GM15510 (cell line): ENCODE measurements around the gene NDE1.

Experiments
- POLR2A ChIP-seq: IDR thresholded peaks from 3 replicates; pipeline ENCODE4 v1.6.1; 2011; ENCODE audit warnings: borderline replicate concordance; ENCODE audit not compliant: insufficient read length; ENCODE audit errors: extremely low read depth

The NDE1 gene

GRCh38 chr16:15757630-15758251 is 107.7 kb downstream of the NDE1 start:
- TF ChIP-seq POLR2A = no peak

DNA sequence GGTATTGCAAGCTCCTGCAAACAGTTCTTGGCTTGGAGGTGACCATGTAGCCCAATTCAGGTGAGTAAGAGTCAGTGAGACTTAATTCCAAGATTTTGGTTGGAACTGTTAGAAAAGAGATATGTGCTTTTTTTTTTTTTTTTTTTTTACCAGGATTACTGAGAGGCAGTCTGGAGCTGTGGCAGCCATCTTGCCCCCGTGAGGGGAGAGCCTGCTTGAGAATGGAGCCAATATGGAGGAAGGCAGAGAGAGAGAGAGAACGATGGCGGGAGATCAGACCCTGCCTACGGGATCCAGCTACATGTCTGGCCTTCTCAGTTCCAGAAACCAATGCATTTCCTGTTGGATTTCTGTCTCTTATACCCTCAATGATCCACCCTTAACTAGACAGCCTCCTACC is 109.0 kb downstream of the NDE1 start:
- no peak for TF ChIP-seq POLR2A

DNA sequence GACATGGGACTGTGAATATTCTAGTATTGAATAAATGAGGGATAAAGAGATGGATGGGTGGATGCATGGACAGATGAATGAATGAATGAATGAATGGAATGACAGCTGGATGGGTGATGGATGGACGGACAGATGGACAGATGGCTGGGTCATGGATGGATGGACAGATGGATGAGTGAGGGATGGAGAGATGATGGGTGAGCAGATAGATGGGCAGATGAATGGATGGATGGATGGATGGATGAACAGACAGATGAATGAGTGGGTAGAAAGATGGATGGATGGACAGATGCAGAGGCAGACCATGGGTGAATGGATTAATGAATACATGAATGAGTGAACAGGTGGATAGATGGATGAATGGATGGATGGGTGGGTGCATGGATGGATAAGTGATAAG is 110.1 kb downstream of the NDE1 start:
- TF ChIP-seq POLR2A = no peak

DNA sequence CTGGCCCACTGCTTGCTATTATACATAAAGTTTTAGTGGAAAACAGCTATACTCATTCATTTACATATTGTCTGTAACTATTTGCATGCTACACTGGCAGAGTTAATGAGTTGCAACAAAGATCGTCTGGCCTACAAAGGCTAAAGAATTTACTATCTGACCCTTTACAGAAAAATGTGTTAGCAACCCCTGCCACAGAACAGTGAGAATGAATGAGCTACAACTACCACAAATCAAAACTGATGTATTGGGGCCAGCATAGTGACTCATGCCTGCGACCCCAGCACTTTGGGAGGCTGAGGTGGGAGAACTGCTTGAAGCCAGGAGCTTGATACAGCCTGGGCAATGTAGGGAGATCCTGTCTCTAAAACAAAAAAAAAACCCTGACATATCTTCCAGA is 114.1 kb downstream of the NDE1 start:
- no peak for TF ChIP-seq POLR2A

DNA sequence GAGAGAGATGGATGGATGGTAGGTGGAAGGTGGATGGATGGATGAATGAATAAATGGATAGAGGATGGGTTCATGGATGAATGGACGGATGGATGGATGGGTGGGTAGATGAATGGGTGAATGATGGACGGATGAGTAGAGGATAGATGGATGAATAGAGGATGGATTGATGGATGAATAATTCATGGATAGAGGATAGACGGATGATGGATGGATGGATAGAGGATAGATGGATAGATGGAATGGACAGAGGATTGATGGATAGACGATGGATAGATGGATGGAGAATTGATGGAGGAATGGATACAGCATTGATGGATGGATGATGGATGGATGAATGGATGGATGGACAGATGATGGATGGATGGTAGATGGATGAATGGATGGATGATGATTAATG is 115.1 kb downstream of the NDE1 start:
- TF ChIP-seq POLR2A = no peak

DNA sequence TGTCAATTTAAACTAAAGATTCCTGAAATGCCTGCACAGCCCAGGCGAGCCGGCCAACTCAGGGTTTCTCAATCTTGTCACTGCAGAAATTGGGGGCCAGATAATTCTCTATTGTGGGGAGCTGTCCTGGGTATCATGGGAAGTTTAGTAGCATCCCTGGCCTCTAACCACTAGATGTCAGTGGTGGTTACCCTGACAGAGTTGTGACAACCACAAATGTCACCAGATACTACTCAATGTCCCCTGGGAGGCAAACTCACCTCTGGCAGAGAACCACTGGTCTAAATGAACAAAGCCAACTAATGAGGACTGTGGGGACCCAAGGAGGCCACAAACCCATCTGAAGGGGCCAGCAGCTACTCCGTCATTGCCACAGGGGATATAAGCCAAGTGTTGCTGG is 115.8 kb downstream of the NDE1 start:
- no peak for TF ChIP-seq POLR2A

DNA sequence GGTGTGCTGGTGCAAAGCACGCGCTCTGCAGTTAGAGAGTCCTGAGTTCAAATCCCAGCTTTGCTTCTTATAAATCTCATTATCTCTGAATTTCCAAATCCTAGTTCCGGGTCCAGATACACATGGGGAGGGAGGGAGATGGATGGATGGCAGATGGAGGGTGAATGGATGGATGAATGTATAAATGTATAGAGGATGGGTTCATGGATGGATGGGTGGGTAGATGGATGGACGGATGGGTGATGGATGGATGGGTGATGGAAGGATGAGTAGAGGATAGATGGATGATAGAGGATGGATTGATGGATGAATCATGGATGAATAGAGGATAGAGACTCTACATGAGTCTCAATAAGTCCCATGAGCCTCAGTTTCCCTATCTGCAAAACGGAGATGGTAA is 116.9 kb downstream of the NDE1 start:
- TF ChIP-seq POLR2A = no peak

DNA sequence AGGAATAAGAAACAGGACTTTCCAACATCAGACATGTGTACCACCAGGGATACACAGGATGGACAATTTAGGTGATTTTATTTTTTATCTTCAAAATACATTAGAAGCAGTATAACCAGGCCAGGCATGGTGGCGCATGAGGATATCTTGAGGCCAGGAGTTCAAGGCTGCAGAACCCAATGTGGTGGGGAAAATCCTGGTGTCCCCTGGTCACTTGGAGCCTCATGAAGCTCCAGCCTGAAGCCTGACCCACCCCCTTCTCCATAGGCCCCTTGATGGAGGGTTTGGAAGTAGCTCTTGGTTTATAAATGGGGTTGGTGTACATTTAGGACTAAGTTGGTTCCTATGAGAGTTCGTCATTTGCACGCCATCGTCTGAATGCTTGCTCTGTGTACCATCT is 118.2 kb downstream of the NDE1 start:
- TF ChIP-seq POLR2A = no peak

GRCh38 chr16:15769239-15769638 is 119.2 kb downstream of the NDE1 start:
- no peak for TF ChIP-seq POLR2A

DNA sequence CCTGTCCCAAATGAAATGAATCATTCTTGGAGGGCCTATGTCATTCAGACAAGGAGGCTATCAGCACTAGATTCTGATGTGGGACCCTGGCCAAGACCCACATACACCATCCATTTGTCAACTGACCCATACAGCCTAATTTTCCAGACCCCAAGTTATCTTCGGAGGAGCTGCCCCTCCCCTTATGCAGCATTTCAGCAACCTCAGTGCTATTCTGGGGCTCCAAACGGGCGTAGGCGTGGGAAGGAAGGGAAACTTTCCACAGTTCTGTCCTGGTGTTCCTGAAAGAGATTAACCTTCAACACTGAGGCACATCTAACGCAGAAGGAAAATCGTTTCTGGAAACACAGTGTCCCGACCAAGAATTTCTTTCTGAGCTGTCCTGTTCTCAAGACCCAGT is 120.1 kb downstream of the NDE1 start:
- no peak for TF ChIP-seq POLR2A

DNA sequence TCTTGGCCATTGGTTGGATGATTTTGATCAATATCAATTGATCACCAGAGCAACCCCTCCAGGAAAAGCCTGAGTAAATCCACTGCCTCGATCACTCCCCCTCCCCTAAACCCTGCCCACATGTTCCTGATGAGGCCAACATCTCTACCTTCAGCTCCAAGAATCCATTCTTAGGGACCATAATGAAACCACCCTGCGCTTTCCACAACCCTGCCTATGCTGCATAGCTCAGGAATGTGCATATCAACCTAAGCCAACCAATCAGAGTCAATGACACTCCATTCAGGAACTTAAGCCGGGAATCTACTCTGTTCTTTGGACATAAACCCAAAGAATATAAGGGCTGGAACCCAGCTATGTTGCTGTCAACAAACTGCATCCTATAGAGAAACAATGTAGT is 120.5 kb downstream of the NDE1 start:
- TF ChIP-seq POLR2A = no peak

GRCh38 chr16:15771694-15772093 is 121.6 kb downstream of the NDE1 start:
- TF ChIP-seq POLR2A = no peak

- TF ChIP-seq POLR2A = no peak
Measured at GRCh38 chr16:15772579-15773293, 122.7 kb downstream of the NDE1 start.

DNA sequence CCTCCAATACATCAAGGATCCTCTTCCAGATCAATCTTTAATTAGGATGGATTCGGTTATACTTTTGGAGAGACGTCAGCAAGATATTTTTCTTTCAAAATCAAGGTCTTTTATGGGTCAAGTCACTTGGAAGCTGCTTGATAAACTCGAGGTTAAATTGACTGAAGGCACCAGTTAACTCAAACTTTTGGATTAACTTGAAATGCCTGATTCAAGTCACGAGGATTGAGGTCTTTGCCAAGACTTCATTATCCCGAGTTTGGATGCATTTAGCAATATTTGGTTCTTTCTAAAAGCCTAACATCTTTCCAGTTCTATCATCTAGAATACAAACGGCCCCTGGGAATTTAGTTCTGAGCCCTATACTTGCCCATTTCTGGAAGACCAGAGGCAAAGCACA is 123.9 kb downstream of the NDE1 start:
- TF ChIP-seq POLR2A = no peak

DNA sequence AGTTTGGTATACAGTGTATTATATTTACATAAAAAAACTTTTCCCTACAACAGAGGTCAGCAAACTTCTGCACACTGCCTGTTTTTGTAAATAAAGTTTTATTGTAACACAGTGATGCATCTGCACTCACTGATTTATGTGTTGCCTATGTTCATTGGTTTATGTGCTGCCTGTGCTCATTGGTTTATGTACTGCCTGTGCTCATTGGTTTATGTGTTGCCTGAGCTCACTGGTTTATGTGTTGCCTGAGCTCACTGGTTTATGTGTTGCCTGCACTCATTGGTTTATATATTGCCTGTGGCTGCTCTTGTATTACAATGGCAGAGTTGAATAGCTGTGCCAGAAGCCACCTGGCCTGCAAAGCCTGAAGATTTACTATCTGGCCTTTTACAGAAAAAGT is 125.2 kb downstream of the NDE1 start:
- TF ChIP-seq POLR2A = no peak

DNA sequence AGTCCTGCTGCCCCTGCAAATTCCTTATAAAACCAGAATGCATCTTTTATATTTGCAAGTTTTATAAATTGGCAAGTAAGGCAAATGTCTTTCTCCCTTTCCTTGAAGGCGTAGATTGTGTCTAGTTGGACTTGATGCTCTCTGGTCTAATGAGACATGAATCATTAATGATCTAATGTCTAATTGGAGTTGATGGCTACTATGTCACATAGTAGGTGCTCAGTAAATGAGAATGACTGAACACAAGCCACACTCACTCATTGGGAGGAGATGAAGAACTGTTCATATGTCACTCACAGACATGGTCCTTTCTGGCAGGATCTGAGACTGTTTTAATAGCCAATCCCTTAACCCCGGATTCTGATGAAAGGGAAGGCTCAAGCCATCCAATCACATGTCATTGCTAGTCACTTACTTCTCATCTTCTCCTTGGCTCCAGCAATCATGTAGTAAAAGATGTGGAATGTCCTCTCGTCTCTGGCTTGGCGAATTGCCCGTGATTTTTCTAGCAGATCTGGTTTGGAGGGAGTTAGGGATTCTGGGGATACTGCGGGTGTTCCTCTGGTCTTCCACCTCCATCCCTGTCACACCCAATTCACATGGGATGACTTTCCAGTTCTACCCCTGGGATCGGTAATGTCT is 125.7 kb downstream of the NDE1 start:
- no peak for TF ChIP-seq POLR2A
